Tibial artery (tissue), 4 donors: ENCODE measurements around the gene PIAS4.
A peak's percentile ranks its signal among the peaks of the same experiment; 100 is the strongest.

ENCODE experiments used
- DNase-seq, 2 donors: peaks; one replicate each; pipeline ENCODE4 v3.0.0-alpha.2; 2019
- H3K27ac ChIP-seq, 2 donors: fragments of 200-600 bp; sonication (generic) in 1 of 2; 1 replicate in 1 of 2; 2 replicates in 1 of 2; pipeline ENCODE4 v1.5.1; 2018 to 2019; ENCODE audit warnings: mild to moderate bottlenecking in 1 of 2
- H3K27me3 ChIP-seq, 2 donors: fragments of 200-600 bp; sonication (generic) in 1 of 2; one replicate each; pipeline versions ENCODE4 v1.5.1 to v1.6.0; 2016 to 2019
- H3K36me3 ChIP-seq, 3 donors: fragments of 200-600 bp; sonication (generic) in 2 of 3; one replicate each; pipeline ENCODE4 v1.5.1; 2016 to 2019; ENCODE audit warnings: mild to moderate bottlenecking in 2 of 3
- H3K4me1 ChIP-seq, 4 donors: fragments of 200-600 bp; sonication (generic) in 2 of 4; 1 replicate in 3 of 4; 2 replicates in 1 of 4; pipeline ENCODE4 v1.5.1; 2016 to 2019
- H3K4me3 ChIP-seq, 2 donors: fragments of 200-600 bp; sonication (generic) in 1 of 2; 1 replicate in 1 of 2; 2 replicates in 1 of 2; pipeline ENCODE4 v1.5.1; 2018 to 2019; ENCODE audit warnings: mild to moderate bottlenecking in 2 of 2
- H3K9me3 ChIP-seq, 3 donors: fragments of 200-600 bp; sonication (generic) in 1 of 3; one replicate each; pipeline ENCODE4 v1.5.1; 2016 to 2019
- CTCF ChIP-seq, 2 experiments: fragments of 200-600 bp in 1 of 2; fragments of 450-650 bp in 1 of 2; IDR thresholded peaks; one replicate each; pipeline ENCODE4 v1.5.1; 2017 to 2019; ENCODE audit warnings: antibody characterized with exemption in 2 of 2, mild to moderate bottlenecking in 1 of 2, moderate library complexity in 1 of 2
- intact Hi-C: fragments of 100-400 bp; cut with DNase I; formaldehyde crosslinking; loops from one replicate; pipeline ENCODE4 v1.15.0; 2023; ENCODE audit warnings: low total_unique reads

The PIAS4 gene

GRCh38 chr19:4007021-4007835 is at the start of gene PIAS4:
PIAS4 (plus strand) TSS chr19:4007736; CDS start chr19:4007761, 25 bp downstream.
- TF ChIP-seq CTCF (IDR thresholded peaks at IDR 0.05), result no peak
- peaks cover 0 to 12% (median 0%) of the 10 kb centered on the region in 3 donors for H3K36me3 ChIP-seq
- no peaks in the 10 kb centered on the region for H3K27me3 ChIP-seq
- H3K4me1 ChIP-seq, result peaks cover 0 to 46% (median 40%) of the 10 kb centered on the region in 4 donors
- peak within 1 kb of the TSS; percentile 89 to 94 for H3K4me3 ChIP-seq
- peak within 1 kb of the TSS; percentile 79 to 86 for H3K27ac ChIP-seq
- DNase-seq, result peak; percentile 96 to 98
- no peaks in the 10 kb centered on the region for H3K9me3 ChIP-seq
- intact Hi-C loops, result loop anchor here (5.0 kb wide), 2 partner anchors 50 to 825 kb away; no protein-coding TSS in a partner anchor

- H3K27me3 ChIP-seq, result no peaks in the 10 kb centered on the region
- peaks cover 0 to 40% (median 8%) of the 10 kb centered on the region in 4 donors for H3K4me1 ChIP-seq
- H3K36me3 ChIP-seq, result peaks cover 79 to 87% (median 79%) of the 10 kb centered on the region in 3 donors
- DNase-seq, result no peak
- no peak overlapping the region for H3K4me3 ChIP-seq
- intact Hi-C loops, result no loop called here
- no peaks in the 10 kb centered on the region for H3K9me3 ChIP-seq
- H3K27ac ChIP-seq, result peak overlapping the region; percentile 47 to 64
- no peak for TF ChIP-seq CTCF (IDR thresholded peaks at IDR 0.05)
Measured at GRCh38 chr19:3958836-3959765, 48.4 kb upstream of the PIAS4 start.

GRCh38 chr19:3959766-3960131 is 47.8 kb upstream of the PIAS4 start:
- Histone ChIP-seq H3K4me1 (peaks cover 0 to 36% (median 10%) of the 10 kb centered on the region in 4 donors), H3K27ac (no peak overlapping the region), H3K27me3 (no peaks in the 10 kb centered on the region), H3K4me3 (no peak overlapping the region), H3K36me3 (peaks cover 85 to 93% (median 86%) of the 10 kb centered on the region in 3 donors), H3K9me3 (no peaks in the 10 kb centered on the region)
- no peak for TF ChIP-seq CTCF (IDR thresholded peaks at IDR 0.05)
- DNase-seq, result no peak
- intact Hi-C loops, result loop anchor here (10.0 kb wide), 2 partner anchors 195 to 425 kb away; partner anchors contain the start of genes APBA3, MRPL54 and TEKTIP1

GRCh38 chr19:3961007-3961406 is 46.5 kb upstream of the PIAS4 start:
- DNase-seq, result no peak
- H3K4me1 ChIP-seq, result peaks cover 0 to 36% (median 20%) of the 10 kb centered on the region in 4 donors
- TF ChIP-seq CTCF (IDR thresholded peaks at IDR 0.05), result no peak
- H3K9me3 ChIP-seq, result no peaks in the 10 kb centered on the region
- peaks cover 89 to 98% (median 96%) of the 10 kb centered on the region in 3 donors for H3K36me3 ChIP-seq
- intact Hi-C loops, result loop anchor here (10.0 kb wide), 2 partner anchors 196 to 426 kb away; partner anchors contain the start of genes APBA3, MRPL54 and TEKTIP1
- no peak overlapping the region for H3K4me3 ChIP-seq
- H3K27me3 ChIP-seq, result no peaks in the 10 kb centered on the region
- H3K27ac ChIP-seq, result no peak overlapping the region
